GM23338 (cell line): ENCODE data around the gene SFPQ. TPM values are rescaled to one million over a fixed set of nuclear protein-coding genes. Genes with fewer than 3 reads are reported as not detected.

ENCODE experiments used
- ATAC-seq: fragments of 200-7000 bp; cut with Tn5 transposase; 3 replicates; pipeline ENCODE4 v1.9.1; 2020
- DNase-seq: peaks from one replicate; pipeline ENCODE4 v3.0.0-alpha.2; 2015; ENCODE audit warnings: low spot score
- H2AFZ ChIP-seq: fragments of 200-600 bp; sonication (generic); 2 replicates; pipeline ENCODE4 v1.8.0; 2016; ENCODE audit warnings: antibody characterized with exemption, mild to moderate bottlenecking, moderate library complexity
- H3F3A ChIP-seq: fragments of 200-600 bp; sonication (generic); replicated peaks from 2 replicates; pipeline ENCODE4 v1.8.0; 2017; ENCODE audit warnings: antibody characterized with exemption, mixed run types, low read depth
- H3K27ac ChIP-seq: fragments of 200-600 bp; sonication (generic); 2 replicates; pipeline ENCODE4 v1.6.1; 2016; ENCODE audit warnings: low read depth
- H3K27me3 ChIP-seq: fragments of 200-600 bp; sonication (generic); 2 replicates; pipeline ENCODE4 v1.8.0; 2016; ENCODE audit warnings: mild to moderate bottlenecking, mixed run types, moderate library complexity; ENCODE audit not compliant: insufficient read depth
- H3K36me3 ChIP-seq: fragments of 200-600 bp; sonication (generic); 2 replicates; pipeline ENCODE4 v1.8.0; 2016; ENCODE audit warnings: mild to moderate bottlenecking; ENCODE audit not compliant: insufficient read depth
- H3K4me1 ChIP-seq: fragments of 200-600 bp; sonication (generic); 2 replicates; pipeline ENCODE4 v1.8.0; 2016; ENCODE audit warnings: mild to moderate bottlenecking, moderate library complexity; ENCODE audit not compliant: insufficient read depth
- H3K4me2 ChIP-seq: fragments of 200-600 bp; sonication (generic); 2 replicates; pipeline ENCODE4 v1.7.1; 2017; ENCODE audit warnings: mixed run types
- H3K4me3 ChIP-seq: fragments of 200-600 bp; sonication (generic); 2 replicates; pipeline ENCODE4 v1.6.1; 2016; ENCODE audit warnings: mixed run types
- H3K79me2 ChIP-seq: fragments of 200-600 bp; sonication (generic); replicated peaks from 2 replicates; pipeline ENCODE4 v1.8.0; 2017; ENCODE audit warnings: mild to moderate bottlenecking; ENCODE audit not compliant: insufficient read depth
- H3K9me2 ChIP-seq: fragments of 200-600 bp; sonication (generic); 2 replicates; pipeline ENCODE4 v1.8.0; 2017; ENCODE audit not compliant: insufficient read depth
- H4K20me1 ChIP-seq: fragments of 200-600 bp; sonication (generic); replicated peaks from 2 replicates; pipeline ENCODE4 v1.8.0; 2017; ENCODE audit warnings: mild to moderate bottlenecking; ENCODE audit not compliant: insufficient read depth
- H3K27ac Mint-ChIP-seq: 2 replicates; pipeline ENCODE4 v1.8.0; 2020; ENCODE audit warnings: inconsistent platforms, mild to moderate bottlenecking, moderate library complexity, mixed read lengths
- H3K27me3 Mint-ChIP-seq: 3 replicates; pipeline ENCODE4 v1.8.0; 2022; ENCODE audit warnings: low read depth, mild to moderate bottlenecking, moderate library complexity, mixed read lengths, inconsistent platforms; ENCODE audit not compliant: insufficient read depth, poor library complexity
- H3K36me3 Mint-ChIP-seq: 3 replicates; pipeline ENCODE4 v1.8.0; 2021; ENCODE audit warnings: low read depth, mild to moderate bottlenecking, inconsistent platforms, moderate library complexity, mixed read lengths
- H3K4me1 Mint-ChIP-seq: 3 replicates; pipeline ENCODE4 v1.8.0; 2020; ENCODE audit warnings: mild to moderate bottlenecking, inconsistent platforms, mixed read lengths
- H3K4me3 Mint-ChIP-seq: 3 replicates; pipeline ENCODE4 v1.8.0; 2021; ENCODE audit warnings: moderate library complexity, mild to moderate bottlenecking, inconsistent platforms, mixed read lengths
- H3K9me3 Mint-ChIP-seq: 3 replicates; pipeline ENCODE4 v1.8.0; 2020; ENCODE audit warnings: moderate library complexity, mild to moderate bottlenecking, inconsistent platforms, mixed read lengths
- CREB1 ChIP-seq: fragments of 250-450 bp; sonication (Bioruptor Pico); IDR thresholded peaks from 2 replicates; pipeline ENCODE4 v1.5.0; 2020; ENCODE audit warnings: low read depth, mild to moderate bottlenecking, moderate library complexity
- CTCF ChIP-seq, 2 experiments: fragments of 200-600 bp in 1 of 2; sonication (generic) in 1 of 2; conservative IDR thresholded peaks; 2 replicates each; pipeline versions ENCODE4 v1.5.1 to v1.6.1; 2016 to 2017; ENCODE audit warnings: antibody characterized with exemption in 2 of 2, low read depth in 2 of 2, mild to moderate bottlenecking in 2 of 2, moderate library complexity in 1 of 2
- ETS1 ChIP-seq: IDR thresholded peaks from 2 replicates; pipeline ENCODE4 v1.6.1; 2016; ENCODE audit warnings: antibody characterized with exemption
- EZH2 ChIP-seq: fragments of 200-600 bp; sonication (generic); IDR thresholded peaks from one replicate; pipeline ENCODE4 v1.8.0; 2017; ENCODE audit warnings: antibody characterized with exemption, mild to moderate bottlenecking, low read depth; ENCODE audit not compliant: unreplicated experiment
- EZH2phosphoT487 ChIP-seq: fragments of 200-600 bp; sonication (generic); IDR thresholded peaks from one replicate; pipeline ENCODE4 v1.8.1; 2018; ENCODE audit warnings: antibody characterized with exemption; ENCODE audit not compliant: unreplicated experiment
- JUNB ChIP-seq: IDR thresholded peaks from one replicate; pipeline ENCODE4 v1.6.1; 2016; ENCODE audit warnings: antibody characterized with exemption; ENCODE audit not compliant: unreplicated experiment
- NANOG ChIP-seq: IDR thresholded peaks from 2 replicates; pipeline ENCODE4 v1.6.1; 2016; ENCODE audit warnings: antibody characterized with exemption, borderline replicate concordance
- POLR2AphosphoS5 ChIP-seq: IDR thresholded peaks from 2 replicates; pipeline ENCODE4 v1.6.1; 2016; ENCODE audit warnings: antibody characterized with exemption, low read depth
- REST ChIP-seq: IDR thresholded peaks from one replicate; pipeline ENCODE4 v1.6.1; 2018; ENCODE audit warnings: antibody characterized with exemption; ENCODE audit not compliant: unreplicated experiment
- STAT1 ChIP-seq: IDR thresholded peaks from one replicate; pipeline ENCODE4 v1.6.1; 2016; ENCODE audit warnings: antibody characterized with exemption; ENCODE audit not compliant: unreplicated experiment
- ZNF114 ChIP-seq: fragments of 250-450 bp; sonication (Bioruptor Pico); IDR thresholded peaks from 2 replicates; pipeline ENCODE4 v1.5.0; 2020; ENCODE audit warnings: mild to moderate bottlenecking, moderate library complexity
- ZNF331 ChIP-seq: fragments of 250-450 bp; sonication (Bioruptor Pico); IDR thresholded peaks from 2 replicates; pipeline ENCODE4 v1.5.0; 2020; ENCODE audit warnings: low read depth, mild to moderate bottlenecking, moderate library complexity
- polyA plus RNA-seq: library from polyadenylated mRNA; unstranded; fragments of >200 nt; fragmentation: Nextera tagmentation; extraction: Ambion mirVana; gene quantifications from 2 replicates; pipeline ENCODE4 v1.2.1, GENCODE V29; 2016
- total RNA-seq: library from RNA; depleted of rRNA; stranded (reverse); fragments of >200 nt; shearing (Covaris generic); gene quantifications from 2 replicates; pipeline ENCODE4 v1.2.3, GENCODE V29; 2014
- TF ChIP-seq, protein P1 (sequence below): fragments of 250-450 bp; sonication (Bioruptor Pico); IDR thresholded peaks from 2 replicates; pipeline ENCODE4 v1.5.0; 2020; ENCODE audit warnings: mild to moderate bottlenecking, moderate library complexity

The SFPQ gene
- total and polyA plus RNA-seq, 2 experiments from 2014 or later: 258 to 352 TPM

DNA sequence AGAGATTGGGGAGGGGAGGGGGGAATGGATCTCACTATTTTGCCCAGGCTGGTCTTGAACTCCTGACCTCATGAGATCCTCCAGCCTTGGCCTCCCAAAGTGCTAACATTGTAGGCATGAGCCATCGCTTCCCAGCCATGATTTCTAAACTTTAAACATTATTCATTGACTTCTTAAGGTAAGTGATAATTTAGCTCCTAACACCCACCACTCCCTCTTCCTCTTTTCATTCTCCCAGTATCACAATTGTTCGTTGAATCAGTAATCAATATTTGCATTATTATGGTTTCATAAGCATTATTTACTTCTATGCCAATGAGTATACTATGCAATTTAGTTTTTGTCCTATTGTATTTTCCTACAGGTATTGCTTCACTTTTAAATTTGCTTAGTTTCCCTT, 33.6 kb upstream of the SFPQ start (continued):
- no peak for TF ChIP-seq CREB1 (CRISPR knock-in tag)
- TF ChIP-seq JUNB: no peak
- TF ChIP-seq ZNF331: no peak

- H3K4me3 Mint-ChIP-seq: no peak overlapping the region
- Histone ChIP-seq H4K20me1 (no peaks in the 10 kb centered on the region), H3K27me3 (no peaks in the 10 kb centered on the region), H3K4me2 (peak overlapping the region; percentile 45; the same call in 1 of the 2 replicates), H3K9me2 (no peaks in the 10 kb centered on the region), H3F3A (no peaks in the 10 kb centered on the region; the same call in 1 of the 2 replicates), H3K79me2 (no peaks in the 10 kb centered on the region), H3K27ac (peak overlapping the region; percentile 50; the same call in 1 of the 2 replicates), H3K4me1 (peaks cover 25% of the 10 kb centered on the region), H3K36me3 (no peaks in the 10 kb centered on the region), H3K4me3 (no peak overlapping the region), H2AFZ (peak overlapping the region; percentile 78)
- DNase-seq (no peak), ATAC-seq (peak; percentile 45; the same call in 2 of the 3 replicates)
- H3K27ac Mint-ChIP-seq: peak overlapping the region; percentile 38; the same call in 1 of the 2 replicates
- H3K4me1 Mint-ChIP-seq: peaks cover 28% of the 10 kb centered on the region
- TF ChIP-seq CTCF (conservative IDR thresholded peaks at IDR 0.05; ENCODE audit: low read depth in 2 of 2) (no peak), ZNF114 (CRISPR knock-in tag) (no peak), REST (no peak), NANOG (no peak), JUNB (no peak), CREB1 (CRISPR knock-in tag) (no peak), EZH2phosphoT487 (no peak), STAT1 (no peak), EZH2 (no peak), ZNF331 (no peak), ETS1 (no peak), POLR2AphosphoS5 (no peak)
- TF ChIP-seq, protein P1, sequence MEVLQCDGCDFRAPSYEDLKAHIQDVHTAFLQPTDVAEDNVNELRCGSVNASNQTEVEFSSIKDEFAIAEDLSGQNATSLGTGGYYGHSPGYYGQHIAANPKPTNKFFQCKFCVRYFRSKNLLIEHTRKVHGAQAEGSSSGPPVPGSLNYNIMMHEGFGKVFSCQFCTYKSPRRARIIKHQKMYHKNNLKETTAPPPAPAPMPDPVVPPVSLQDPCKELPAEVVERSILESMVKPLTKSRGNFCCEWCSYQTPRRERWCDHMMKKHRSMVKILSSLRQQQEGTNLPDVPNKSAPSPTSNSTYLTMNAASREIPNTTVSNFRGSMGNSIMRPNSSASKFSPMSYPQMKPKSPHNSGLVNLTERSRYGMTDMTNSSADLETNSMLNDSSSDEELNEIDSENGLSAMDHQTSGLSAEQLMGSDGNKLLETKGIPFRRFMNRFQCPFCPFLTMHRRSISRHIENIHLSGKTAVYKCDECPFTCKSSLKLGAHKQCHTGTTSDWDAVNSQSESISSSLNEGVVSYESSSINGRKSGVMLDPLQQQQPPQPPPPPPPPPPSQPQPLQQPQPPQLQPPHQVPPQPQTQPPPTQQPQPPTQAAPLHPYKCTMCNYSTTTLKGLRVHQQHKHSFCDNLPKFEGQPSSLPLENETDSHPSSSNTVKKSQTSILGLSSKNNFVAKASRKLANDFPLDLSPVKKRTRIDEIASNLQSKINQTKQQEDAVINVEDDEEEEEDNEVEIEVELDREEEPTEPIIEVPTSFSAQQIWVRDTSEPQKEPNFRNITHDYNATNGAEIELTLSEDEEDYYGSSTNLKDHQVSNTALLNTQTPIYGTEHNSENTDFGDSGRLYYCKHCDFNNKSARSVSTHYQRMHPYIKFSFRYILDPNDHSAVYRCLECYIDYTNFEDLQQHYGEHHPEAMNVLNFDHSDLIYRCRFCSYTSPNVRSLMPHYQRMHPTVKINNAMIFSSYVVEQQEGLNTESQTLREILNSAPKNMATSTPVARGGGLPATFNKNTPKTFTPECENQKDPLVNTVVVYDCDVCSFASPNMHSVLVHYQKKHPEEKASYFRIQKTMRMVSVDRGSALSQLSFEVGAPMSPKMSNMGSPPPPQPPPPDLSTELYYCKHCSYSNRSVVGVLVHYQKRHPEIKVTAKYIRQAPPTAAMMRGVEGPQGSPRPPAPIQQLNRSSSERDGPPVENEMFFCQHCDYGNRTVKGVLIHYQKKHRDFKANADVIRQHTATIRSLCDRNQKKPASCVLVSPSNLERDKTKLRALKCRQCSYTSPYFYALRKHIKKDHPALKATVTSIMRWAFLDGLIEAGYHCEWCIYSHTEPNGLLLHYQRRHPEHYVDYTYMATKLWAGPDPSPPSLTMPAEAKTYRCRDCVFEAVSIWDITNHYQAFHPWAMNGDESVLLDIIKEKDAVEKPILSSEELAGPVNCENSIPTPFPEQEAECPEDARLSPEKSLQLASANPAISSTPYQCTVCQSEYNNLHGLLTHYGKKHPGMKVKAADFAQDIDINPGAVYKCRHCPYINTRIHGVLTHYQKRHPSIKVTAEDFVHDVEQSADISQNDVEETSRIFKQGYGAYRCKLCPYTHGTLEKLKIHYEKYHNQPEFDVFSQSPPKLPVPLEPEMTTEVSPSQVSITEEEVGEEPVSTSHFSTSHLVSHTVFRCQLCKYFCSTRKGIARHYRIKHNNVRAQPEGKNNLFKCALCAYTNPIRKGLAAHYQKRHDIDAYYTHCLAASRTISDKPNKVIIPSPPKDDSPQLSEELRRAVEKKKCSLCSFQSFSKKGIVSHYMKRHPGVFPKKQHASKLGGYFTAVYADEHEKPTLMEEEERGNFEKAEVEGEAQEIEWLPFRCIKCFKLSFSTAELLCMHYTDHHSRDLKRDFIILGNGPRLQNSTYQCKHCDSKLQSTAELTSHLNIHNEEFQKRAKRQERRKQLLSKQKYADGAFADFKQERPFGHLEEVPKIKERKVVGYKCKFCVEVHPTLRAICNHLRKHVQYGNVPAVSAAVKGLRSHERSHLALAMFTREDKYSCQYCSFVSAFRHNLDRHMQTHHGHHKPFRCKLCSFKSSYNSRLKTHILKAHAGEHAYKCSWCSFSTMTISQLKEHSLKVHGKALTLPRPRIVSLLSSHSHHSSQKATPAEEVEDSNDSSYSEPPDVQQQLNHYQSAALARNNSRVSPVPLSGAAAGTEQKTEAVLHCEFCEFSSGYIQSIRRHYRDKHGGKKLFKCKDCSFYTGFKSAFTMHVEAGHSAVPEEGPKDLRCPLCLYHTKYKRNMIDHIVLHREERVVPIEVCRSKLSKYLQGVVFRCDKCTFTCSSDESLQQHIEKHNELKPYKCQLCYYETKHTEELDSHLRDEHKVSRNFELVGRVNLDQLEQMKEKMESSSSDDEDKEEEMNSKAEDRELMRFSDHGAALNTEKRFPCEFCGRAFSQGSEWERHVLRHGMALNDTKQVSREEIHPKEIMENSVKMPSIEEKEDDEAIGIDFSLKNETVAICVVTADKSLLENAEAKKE (CRISPR knock-in tag): no peak
- no peaks in the 10 kb centered on the region for H3K9me3 Mint-ChIP-seq
- no peaks in the 10 kb centered on the region for H3K36me3 Mint-ChIP-seq
- H3K27me3 Mint-ChIP-seq: peaks cover 7% of the 10 kb centered on the region
Observed at GRCh38 chr1:35223084-35223630, 30.2 kb upstream of the SFPQ start.
